Nephron progenitor cell (in vitro differentiated cells): Measurements from ENCODE around the gene TMEM202.

Experiments
- DNase-seq: peaks from one replicate; pipeline ENCODE4 v3.0.0; 2021
- H3K27ac Mint-ChIP-seq: 2 replicates; pipeline ENCODE4 v1.8.0; 2021; ENCODE audit warnings: mild to moderate bottlenecking, moderate library complexity, mixed read lengths
- H3K27me3 Mint-ChIP-seq: 2 replicates; pipeline ENCODE4 v1.8.0; 2021; ENCODE audit warnings: mild to moderate bottlenecking, low read depth, mixed read lengths; ENCODE audit not compliant: poor library complexity
- H3K36me3 Mint-ChIP-seq: 2 replicates; pipeline ENCODE4 v1.8.0; 2021; ENCODE audit warnings: low read depth, mixed read lengths
- H3K4me1 Mint-ChIP-seq: 2 replicates; pipeline ENCODE4 v1.8.0; 2021; ENCODE audit warnings: mixed read lengths
- H3K4me3 Mint-ChIP-seq: 2 replicates; pipeline ENCODE4 v1.8.0; 2021; ENCODE audit warnings: mild to moderate bottlenecking, moderate library complexity, mixed read lengths
- H3K9me3 Mint-ChIP-seq: 2 replicates; pipeline ENCODE4 v1.8.0; 2021; ENCODE audit warnings: mild to moderate bottlenecking, moderate library complexity, mixed read lengths
- CTCF ChIP-seq: fragments of 200-600 bp; sonication (generic); IDR thresholded peaks from 2 replicates; pipeline ENCODE4 v1.5.0; 2021; ENCODE audit warnings: antibody characterized with exemption

Gene TMEM202

GRCh38 chr15:72445426-72445825 lies 47.3 kb downstream of the TMEM202 start:
- peaks cover 34% of the 10 kb centered on the region for H3K27me3 Mint-ChIP-seq
- H3K9me3 Mint-ChIP-seq, result no peaks in the 10 kb centered on the region
- TF ChIP-seq CTCF, result no peak
- DNase-seq, result no peak
- no peak overlapping the region for H3K4me3 Mint-ChIP-seq
- no peak overlapping the region for H3K27ac Mint-ChIP-seq
- no peaks in the 10 kb centered on the region for H3K4me1 Mint-ChIP-seq
- H3K36me3 Mint-ChIP-seq, result no peaks in the 10 kb centered on the region

- H3K27ac Mint-ChIP-seq, result no peak overlapping the region
- no peaks in the 10 kb centered on the region for H3K9me3 Mint-ChIP-seq
- peaks cover 28% of the 10 kb centered on the region for H3K27me3 Mint-ChIP-seq
- no peak for DNase-seq
- H3K4me3 Mint-ChIP-seq, result no peak overlapping the region
- no peaks in the 10 kb centered on the region for H3K4me1 Mint-ChIP-seq
- no peak for TF ChIP-seq CTCF
- no peaks in the 10 kb centered on the region for H3K36me3 Mint-ChIP-seq
These were observed 52.7 kb downstream of the TMEM202 start for GRCh38 chr15:72450805-72451204.

- Mint-ChIP-seq H3K4me3 (no peak overlapping the region), H3K36me3 (no peaks in the 10 kb centered on the region), H3K27me3 (peaks cover 25% of the 10 kb centered on the region), H3K4me1 (no peaks in the 10 kb centered on the region), H3K27ac (no peak overlapping the region), H3K9me3 (no peaks in the 10 kb centered on the region)
- DNase-seq, result no peak
- TF ChIP-seq CTCF, result no peak
These were observed 53.1 kb downstream of the TMEM202 start for GRCh38 chr15:72451224-72451623.

GRCh38 chr15:72456684-72457083 lies 58.6 kb downstream of the TMEM202 start:
- Mint-ChIP-seq H3K4me3 (no peak overlapping the region), H3K9me3 (no peaks in the 10 kb centered on the region), H3K4me1 (no peaks in the 10 kb centered on the region), H3K27me3 (peaks cover 30% of the 10 kb centered on the region), H3K36me3 (no peaks in the 10 kb centered on the region), H3K27ac (no peak overlapping the region)
- no peak for TF ChIP-seq CTCF
- no peak for DNase-seq
